K562 (cell line): ENCODE measurements around the gene TJAP1. TPM values are rescaled to one million over a fixed set of nuclear protein-coding genes. Genes with fewer than 3 reads are reported as not detected.

Experiments
- CHCHD3 ChIP-seq: fragments of 250-450 bp; sonication (Bioruptor Pico); IDR thresholded peaks from 2 replicates; pipeline ENCODE4 v2.1.2; 2022; ENCODE audit warnings: mild to moderate bottlenecking
- E2F6 ChIP-seq, 2 experiments: IDR thresholded peaks; 2 replicates each; pipeline ENCODE4 v1.6.1; 2011; ENCODE audit warnings: borderline replicate concordance in 1 of 2, control low read depth in 1 of 2, low read depth in 1 of 2, low read length in 1 of 2, mild to moderate bottlenecking in 1 of 2, mixed read lengths in 1 of 2, moderate library complexity in 1 of 2; ENCODE audit not compliant: insufficient read depth in 1 of 2, insufficient read length in 1 of 2, poor library complexity in 1 of 2, severe bottlenecking in 1 of 2; ENCODE audit errors: extremely low read depth in 1 of 2
- HES1 ChIP-seq: fragments of 450-650 bp; IDR thresholded peaks from 2 replicates; pipeline ENCODE4 v1.6.1; 2016; ENCODE audit warnings: low read depth, mild to moderate bottlenecking, moderate library complexity
- MCM2 ChIP-seq: fragments of 450-650 bp; IDR thresholded peaks from 2 replicates; pipeline ENCODE4 v1.6.1; 2017; ENCODE audit warnings: low read depth, mild to moderate bottlenecking
- MTA2 ChIP-seq: fragments of 450-650 bp; IDR thresholded peaks from 2 replicates; pipeline ENCODE4 v1.6.1; 2016; ENCODE audit warnings: low read depth
- NFIX ChIP-seq: fragments of 250-450 bp; sonication (Bioruptor Pico); IDR thresholded peaks from 2 replicates; pipeline ENCODE4 v1.4.0; 2020; ENCODE audit warnings: low read depth, mild to moderate bottlenecking, moderate library complexity
- POLR2AphosphoS2 ChIP-seq: IDR thresholded peaks from 2 replicates; pipeline ENCODE4 v1.6.1; 2012; ENCODE audit warnings: low read length, improper control_type of control experiment
- RFX5 ChIP-seq: IDR thresholded peaks from 2 replicates; pipeline ENCODE4 v1.6.1; 2011; ENCODE audit warnings: low read depth, mild to moderate bottlenecking, improper control_type of control experiment, low read length
- SIN3B ChIP-seq: fragments of 450-650 bp; IDR thresholded peaks from 2 replicates; pipeline ENCODE4 v1.6.1; 2017; ENCODE audit warnings: low read depth, mild to moderate bottlenecking, moderate library complexity
- STAT5B ChIP-seq: fragments of 250-450 bp; sonication (Bioruptor Pico); IDR thresholded peaks from 2 replicates; pipeline ENCODE4 v1.8.0; 2021; ENCODE audit warnings: mild to moderate bottlenecking, inconsistent platforms
- ZBTB8A ChIP-seq: fragments of 450-650 bp; IDR thresholded peaks from 2 replicates; pipeline ENCODE4 v1.6.1; 2018; ENCODE audit warnings: mild to moderate bottlenecking, moderate library complexity; ENCODE audit not compliant: partially characterized antibody
- ZNF384 ChIP-seq: IDR thresholded peaks from 2 replicates; pipeline ENCODE4 v1.6.1; 2012; ENCODE audit warnings: low read depth, low read length, improper control_type of control experiment
- ZNF41 ChIP-seq: fragments of 250-450 bp; sonication (Bioruptor Pico); conservative IDR thresholded peaks from 2 replicates; pipeline ENCODE4 v1.4.0; 2020; ENCODE audit warnings: mild to moderate bottlenecking
- ZNF740 ChIP-seq, 3 experiments: fragments of 200-800 bp in 1 of 3; sonication (Bioruptor generic) in 1 of 3; sonication (generic) in 1 of 3; formaldehyde crosslinking in 1 of 3; IDR thresholded peaks; 2 replicates each; pipeline versions ENCODE4 v1.6.1 to v1.8.0; 2016 to 2022; ENCODE audit warnings: mild to moderate bottlenecking in 2 of 3, missing compliant biosample characterization in 2 of 3, missing genetic modification characterization in 2 of 3, missing genetic modification reagents in 1 of 3
- polyA plus RNA-seq, 8 experiments: library from polyadenylated mRNA; depleted of rRNA in 4 of 8; stranded (reverse) in 5 of 8; unstranded in 3 of 8; fragments of >200 nt; fragmentation: Nextera tagmentation in 2 of 8; fragmentation: Illumina TruSeq in 1 of 8; extraction: Ambion mirVana in 2 of 8; extraction: Trizol in 1 of 8; gene quantifications; 2 replicates each; pipeline versions ENCODE4 v1.2.1 to v1.2.3, GENCODE V29; 2011 to 2014; ENCODE audit warnings: inconsistent platforms in 1 of 8, missing spikeins in 1 of 8
- total RNA-seq, 7 experiments: library from RNA; depleted of rRNA in 6 of 7; stranded (reverse); fragments of >200 nt in 6 of 7; fragmentation: Illumina TruSeq in 2 of 7; extraction: Trizol in 2 of 7; gene quantifications; 2 replicates each; pipeline versions ENCODE4 v1.2.1 to v1.2.3, GENCODE V29; 2011 to 2021; ENCODE audit warnings: low replicate concordance in 1 of 7
- TF ChIP-seq, protein P1 (sequence below): fragments of 250-450 bp; sonication (Bioruptor Pico); IDR thresholded peaks from 2 replicates; pipeline ENCODE4 v1.8.0; 2022; ENCODE audit warnings: inconsistent platforms
- TF ChIP-seq, protein P2 (sequence below): fragments of 150-350 bp; conservative IDR thresholded peaks from 2 replicates; pipeline ENCODE4 v1.6.1; 2014; ENCODE audit warnings: low read length
- TF ChIP-seq, protein P3 (sequence below), 2 experiments: fragments of 450-650 bp in 1 of 2; sonication (generic) in 1 of 2; formaldehyde crosslinking in 1 of 2; IDR thresholded peaks in 1 of 2; conservative IDR thresholded peaks in 1 of 2; 2 replicates each; pipeline versions ENCODE4 v1.6.1 to v1.8.1; 2016 to 2023; ENCODE audit warnings: mild to moderate bottlenecking in 2 of 2, moderate library complexity in 2 of 2, inconsistent platforms in 1 of 2, missing genetic modification reagents in 1 of 2

Gene TJAP1
- total and polyA plus RNA-seq, 9 of the 15 experiments (the other 6 are each of a cell fraction or from before 2014, with no cell fraction given): 0.06 to 35.8 (median 16.2) TPM

GRCh38 chr6:43509984-43510826, 32.8 kb downstream of the TJAP1 start, which contains the start of gene LRRC73 (continued):
- TF ChIP-seq NFIX (CRISPR knock-in tag) (no peak), STAT5B (CRISPR knock-in tag) (no peak), MCM2 (no peak), MTA2 (no peak), POLR2AphosphoS2 (peak; percentile 94), RFX5 (peak; percentile 92), SIN3B (peak; percentile 64), ZNF41 (CRISPR knock-in tag) (no peak), ZNF740 (CRISPR knock-in tag; IDR thresholded peaks at IDR 0.05) (0 out of 2 replicates have a peak, but pooled peaks have one; percentile 40), ZNF740 (tag; IDR thresholded peaks at IDR 0.05) (no peak), HES1 (no peak), ZNF384 (no peak), ZBTB8A (no peak), CHCHD3 (peak; percentile 74; the same call in 1 of the 2 replicates), E2F6 (IDR thresholded peaks at IDR 0.05; ENCODE audit: borderline replicate concordance in 1 of 2, extremely low read depth in 1 of 2, insufficient read depth in 1 of 2, insufficient read length in 1 of 2, low read depth in 1 of 2, low read length in 1 of 2, poor library complexity in 1 of 2, severe bottlenecking in 1 of 2) (no peak)
- TF ChIP-seq, protein P1, sequence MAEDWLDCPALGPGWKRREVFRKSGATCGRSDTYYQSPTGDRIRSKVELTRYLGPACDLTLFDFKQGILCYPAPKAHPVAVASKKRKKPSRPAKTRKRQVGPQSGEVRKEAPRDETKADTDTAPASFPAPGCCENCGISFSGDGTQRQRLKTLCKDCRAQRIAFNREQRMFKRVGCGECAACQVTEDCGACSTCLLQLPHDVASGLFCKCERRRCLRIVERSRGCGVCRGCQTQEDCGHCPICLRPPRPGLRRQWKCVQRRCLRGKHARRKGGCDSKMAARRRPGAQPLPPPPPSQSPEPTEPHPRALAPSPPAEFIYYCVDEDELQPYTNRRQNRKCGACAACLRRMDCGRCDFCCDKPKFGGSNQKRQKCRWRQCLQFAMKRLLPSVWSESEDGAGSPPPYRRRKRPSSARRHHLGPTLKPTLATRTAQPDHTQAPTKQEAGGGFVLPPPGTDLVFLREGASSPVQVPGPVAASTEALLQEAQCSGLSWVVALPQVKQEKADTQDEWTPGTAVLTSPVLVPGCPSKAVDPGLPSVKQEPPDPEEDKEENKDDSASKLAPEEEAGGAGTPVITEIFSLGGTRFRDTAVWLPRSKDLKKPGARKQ: 0 out of 2 replicates have a peak, but pooled peaks have one; percentile 51
- TF ChIP-seq, protein P2, sequence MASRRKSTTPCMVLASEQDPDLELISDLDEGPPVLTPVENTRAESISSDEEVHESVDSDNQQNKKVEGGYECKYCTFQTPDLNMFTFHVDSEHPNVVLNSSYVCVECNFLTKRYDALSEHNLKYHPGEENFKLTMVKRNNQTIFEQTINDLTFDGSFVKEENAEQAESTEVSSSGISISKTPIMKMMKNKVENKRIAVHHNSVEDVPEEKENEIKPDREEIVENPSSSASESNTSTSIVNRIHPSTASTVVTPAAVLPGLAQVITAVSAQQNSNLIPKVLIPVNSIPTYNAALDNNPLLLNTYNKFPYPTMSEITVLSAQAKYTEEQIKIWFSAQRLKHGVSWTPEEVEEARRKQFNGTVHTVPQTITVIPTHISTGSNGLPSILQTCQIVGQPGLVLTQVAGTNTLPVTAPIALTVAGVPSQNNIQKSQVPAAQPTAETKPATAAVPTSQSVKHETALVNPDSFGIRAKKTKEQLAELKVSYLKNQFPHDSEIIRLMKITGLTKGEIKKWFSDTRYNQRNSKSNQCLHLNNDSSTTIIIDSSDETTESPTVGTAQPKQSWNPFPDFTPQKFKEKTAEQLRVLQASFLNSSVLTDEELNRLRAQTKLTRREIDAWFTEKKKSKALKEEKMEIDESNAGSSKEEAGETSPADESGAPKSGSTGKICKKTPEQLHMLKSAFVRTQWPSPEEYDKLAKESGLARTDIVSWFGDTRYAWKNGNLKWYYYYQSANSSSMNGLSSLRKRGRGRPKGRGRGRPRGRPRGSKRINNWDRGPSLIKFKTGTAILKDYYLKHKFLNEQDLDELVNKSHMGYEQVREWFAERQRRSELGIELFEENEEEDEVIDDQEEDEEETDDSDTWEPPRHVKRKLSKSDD: peak; percentile 88
- TF ChIP-seq, protein P3, sequence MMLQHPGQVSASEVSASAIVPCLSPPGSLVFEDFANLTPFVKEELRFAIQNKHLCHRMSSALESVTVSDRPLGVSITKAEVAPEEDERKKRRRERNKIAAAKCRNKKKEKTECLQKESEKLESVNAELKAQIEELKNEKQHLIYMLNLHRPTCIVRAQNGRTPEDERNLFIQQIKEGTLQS (IDR thresholded peaks at IDR 0.05): no peak
- TF ChIP-seq, protein P3 (CRISPR knock-in tag; conservative IDR thresholded peaks at IDR 0.05): 0 out of 2 replicates have a peak, but pooled peaks have one; percentile 29
